GM21526 (cell line): ENCODE results near the gene PLA2G3.
"Not testable (repeated sequence)": the region's sequence is repeated elsewhere in the genome, so short reads cannot be mapped to it uniquely, and the experiment has no call there.

Source experiments
- ATAC-seq: cut with Tn5 transposase; IDR thresholded peaks from one replicate; pipeline ENCODE4 v1.9.1; 2021; ENCODE audit warnings: moderate library complexity; ENCODE audit not compliant: unreplicated experiment, low FRiP score

PLA2G3 gene, protein sequence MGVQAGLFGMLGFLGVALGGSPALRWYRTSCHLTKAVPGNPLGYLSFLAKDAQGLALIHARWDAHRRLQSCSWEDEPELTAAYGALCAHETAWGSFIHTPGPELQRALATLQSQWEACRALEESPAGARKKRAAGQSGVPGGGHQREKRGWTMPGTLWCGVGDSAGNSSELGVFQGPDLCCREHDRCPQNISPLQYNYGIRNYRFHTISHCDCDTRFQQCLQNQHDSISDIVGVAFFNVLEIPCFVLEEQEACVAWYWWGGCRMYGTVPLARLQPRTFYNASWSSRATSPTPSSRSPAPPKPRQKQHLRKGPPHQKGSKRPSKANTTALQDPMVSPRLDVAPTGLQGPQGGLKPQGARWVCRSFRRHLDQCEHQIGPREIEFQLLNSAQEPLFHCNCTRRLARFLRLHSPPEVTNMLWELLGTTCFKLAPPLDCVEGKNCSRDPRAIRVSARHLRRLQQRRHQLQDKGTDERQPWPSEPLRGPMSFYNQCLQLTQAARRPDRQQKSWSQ

DNA sequence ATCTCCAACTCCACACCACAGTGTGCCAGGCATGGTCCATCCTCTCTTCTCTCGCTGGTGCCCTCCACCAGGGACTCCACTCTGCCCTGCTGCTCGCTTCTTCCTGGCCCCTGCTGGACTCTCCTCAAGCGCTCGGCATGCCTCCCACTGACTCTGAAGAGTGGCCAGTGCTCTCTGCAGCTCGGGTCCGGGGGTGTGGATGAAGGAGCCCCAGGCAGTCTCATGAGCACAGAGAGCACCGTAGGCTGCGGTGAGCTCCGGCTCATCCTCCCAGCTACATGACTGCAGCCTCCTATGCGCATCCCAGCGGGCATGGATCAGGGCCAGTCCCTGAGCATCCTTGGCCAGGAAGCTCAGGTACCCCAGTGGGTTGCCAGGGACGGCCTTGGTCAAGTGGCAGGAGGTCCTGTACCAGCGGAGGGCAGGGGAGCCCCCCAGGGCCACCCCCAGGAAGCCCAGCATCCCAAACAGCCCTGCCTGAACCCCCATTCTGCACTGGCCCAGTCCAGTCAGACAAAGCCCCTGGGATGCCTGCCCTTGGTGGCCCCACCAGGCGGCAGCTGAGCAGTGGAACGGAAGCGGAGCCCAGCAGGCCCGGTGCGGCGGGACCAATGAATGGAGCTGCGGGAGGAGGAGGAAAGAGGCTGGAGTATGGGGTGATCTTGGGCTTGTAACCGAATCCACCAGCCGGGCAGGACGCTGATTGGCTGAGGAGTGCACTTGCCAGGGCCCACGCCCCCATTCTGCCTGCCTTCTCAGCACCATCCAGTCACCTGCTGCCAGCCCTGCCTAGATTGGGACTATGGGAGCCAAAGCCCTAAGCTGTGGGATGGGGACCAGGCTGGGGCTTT lies at the start of gene PLA2G3:
Gene PLA2G3 (minus strand): TSS at position 643 of the 851 bp plus-strand sequence. CDS start 154 bp downstream, at position 489.
- ATAC-seq: no peak

DNA sequence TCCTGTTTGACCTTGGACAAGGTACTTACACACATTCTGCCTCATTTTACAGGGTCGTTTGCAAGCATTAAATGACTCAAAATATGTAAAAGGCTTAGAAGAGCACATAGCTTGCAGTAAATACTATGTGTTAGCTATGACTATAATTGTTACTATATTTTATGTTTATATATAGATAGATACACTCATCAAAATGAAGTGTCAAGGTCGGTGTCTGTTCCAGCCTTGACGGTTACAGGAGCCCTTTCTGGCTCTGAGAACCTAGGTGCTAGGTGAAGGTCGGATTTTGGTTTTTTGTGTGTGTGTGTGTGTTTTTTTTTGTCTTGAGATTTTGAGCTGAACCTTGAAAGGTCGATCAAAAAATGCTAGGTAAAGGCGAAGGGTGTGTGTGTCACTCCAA lies 47.3 kb upstream of the PLA2G3 start:
- no peak for ATAC-seq

DNA sequence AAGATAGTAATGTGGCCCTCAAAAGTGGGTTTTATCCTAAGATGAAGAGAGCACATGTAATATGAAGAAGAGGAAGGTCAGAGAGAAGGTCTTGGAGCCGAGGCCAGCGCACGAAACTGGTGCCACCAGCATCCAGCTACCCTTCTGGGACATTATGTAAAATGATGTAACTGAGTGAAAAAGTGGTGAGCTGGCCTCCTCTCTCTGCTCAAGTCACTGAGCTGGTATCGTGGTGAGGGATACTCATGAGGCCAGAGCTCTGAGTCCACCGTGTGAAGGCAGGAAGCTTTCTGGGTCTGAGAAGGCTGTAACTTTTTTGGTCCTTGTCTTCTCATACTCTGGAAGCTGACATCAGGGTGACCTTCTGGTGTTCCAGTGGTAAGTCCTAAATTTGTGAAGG lies 44.7 kb upstream of the PLA2G3 start:
- ATAC-seq: no peak

DNA sequence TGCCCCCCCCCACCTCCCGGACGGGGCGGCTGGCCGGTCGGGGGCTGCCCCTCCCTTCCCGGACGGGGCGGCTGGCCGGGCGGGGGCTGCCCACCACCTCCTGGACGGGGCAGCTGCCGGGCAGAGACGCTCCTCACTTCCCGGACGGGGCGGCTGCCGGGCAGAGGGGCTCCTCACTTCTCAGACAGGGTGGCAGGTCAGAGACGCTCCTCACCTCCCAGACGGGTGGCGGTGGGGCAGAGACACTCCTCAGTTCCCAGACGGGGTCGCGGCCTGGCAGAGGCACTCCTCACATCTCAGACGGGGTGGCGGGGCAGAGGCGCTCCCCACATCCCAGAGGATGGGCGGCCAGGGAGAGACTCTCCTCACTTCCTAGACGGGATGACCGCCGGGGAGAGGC lies 43.7 kb upstream of the PLA2G3 start:
- no peak for ATAC-seq

DNA sequence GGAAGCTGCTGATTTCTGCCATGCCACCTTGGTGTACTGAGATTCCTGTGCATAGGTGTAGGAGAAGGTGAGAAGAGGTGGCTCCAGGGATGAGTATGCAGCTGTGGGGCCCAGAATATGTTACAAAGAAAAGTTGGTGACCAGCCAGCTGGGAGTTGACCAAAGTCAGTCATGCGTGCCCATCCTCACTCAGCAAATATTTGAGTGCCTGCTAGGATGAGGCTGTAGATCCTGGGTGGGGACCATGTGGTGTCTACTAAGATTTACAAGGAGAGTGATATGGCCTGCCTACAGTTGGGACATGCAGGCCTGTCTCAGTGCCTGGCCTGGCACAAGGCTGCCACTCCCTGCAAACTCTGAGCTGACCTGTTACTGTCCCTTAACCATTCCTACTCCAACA lies 39.0 kb upstream of the PLA2G3 start:
- no peak for ATAC-seq

DNA sequence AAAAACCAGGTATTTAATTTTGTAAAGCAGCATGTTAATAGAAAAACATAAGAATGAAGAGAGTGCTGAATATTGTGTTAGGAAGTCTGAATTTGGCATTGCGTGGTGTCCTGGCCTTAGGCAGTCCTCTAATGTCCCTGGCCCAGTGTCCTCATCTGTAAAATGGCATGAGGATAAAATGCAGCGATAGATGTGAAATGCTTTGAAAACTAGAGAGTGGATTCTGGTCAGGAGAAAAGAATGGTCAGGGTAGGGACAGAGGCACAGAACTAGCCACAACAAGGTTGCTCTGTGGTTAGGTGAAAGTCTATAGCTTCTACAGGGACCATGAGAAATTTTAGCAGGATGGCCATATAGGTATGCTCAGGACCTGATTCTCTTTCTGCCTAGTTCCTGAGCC lies 38.6 kb upstream of the PLA2G3 start:
- no peak for ATAC-seq

DNA sequence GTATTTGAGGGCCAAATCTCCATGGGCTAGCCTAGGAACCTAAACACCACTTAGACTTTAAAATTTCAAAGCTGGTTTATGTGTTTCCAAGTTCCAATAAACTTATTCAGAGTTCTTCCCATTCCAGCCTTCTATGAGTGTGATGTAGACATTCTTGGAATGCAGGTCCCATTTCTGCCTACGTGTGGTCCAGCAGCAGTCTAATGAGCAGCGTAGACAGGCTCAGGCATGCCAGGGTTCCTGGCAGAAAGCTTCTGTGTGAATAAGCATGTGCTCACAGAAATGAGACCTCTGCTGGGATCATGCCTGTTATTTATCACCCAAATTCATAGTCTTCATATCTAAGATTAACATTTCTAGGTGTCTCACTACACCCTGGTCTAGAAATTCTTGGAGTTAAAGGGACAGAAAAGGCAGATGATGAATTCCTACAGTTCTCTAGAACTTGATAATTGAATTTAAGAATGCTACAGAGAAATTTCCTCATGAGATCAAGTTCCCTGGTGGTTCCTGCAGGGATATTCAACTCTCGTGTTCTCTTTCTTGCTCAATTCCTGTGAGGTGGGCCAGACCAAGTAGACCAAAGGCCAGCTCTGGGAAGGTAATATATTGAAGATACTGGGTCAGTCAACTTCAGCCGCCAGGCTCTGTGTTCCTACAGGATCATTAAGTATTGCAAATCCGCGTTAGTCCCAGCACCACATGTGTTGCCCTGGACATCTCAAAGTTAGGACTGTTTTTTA lies 37.3 kb upstream of the PLA2G3 start:
- ATAC-seq: no peak

DNA sequence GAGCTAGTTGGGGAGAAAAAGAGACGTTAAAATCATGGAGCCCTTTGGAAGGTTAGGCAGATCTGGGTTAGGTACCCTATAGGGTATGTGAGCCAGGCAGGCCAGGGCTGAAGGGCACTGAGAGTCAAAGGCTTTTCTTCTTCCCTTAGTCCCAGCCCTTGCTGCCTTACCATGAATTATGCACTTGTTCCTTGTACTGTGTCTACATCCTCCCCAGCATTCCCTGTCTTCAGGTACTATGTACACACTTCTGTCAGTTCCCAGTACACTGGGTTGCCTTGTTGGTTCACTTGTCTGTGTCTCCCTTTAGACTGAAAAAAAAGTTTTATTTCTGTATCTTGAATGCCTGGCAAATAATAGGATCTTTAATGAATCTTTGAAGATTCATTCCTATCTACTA lies 36.6 kb upstream of the PLA2G3 start:
- ATAC-seq: no peak

DNA sequence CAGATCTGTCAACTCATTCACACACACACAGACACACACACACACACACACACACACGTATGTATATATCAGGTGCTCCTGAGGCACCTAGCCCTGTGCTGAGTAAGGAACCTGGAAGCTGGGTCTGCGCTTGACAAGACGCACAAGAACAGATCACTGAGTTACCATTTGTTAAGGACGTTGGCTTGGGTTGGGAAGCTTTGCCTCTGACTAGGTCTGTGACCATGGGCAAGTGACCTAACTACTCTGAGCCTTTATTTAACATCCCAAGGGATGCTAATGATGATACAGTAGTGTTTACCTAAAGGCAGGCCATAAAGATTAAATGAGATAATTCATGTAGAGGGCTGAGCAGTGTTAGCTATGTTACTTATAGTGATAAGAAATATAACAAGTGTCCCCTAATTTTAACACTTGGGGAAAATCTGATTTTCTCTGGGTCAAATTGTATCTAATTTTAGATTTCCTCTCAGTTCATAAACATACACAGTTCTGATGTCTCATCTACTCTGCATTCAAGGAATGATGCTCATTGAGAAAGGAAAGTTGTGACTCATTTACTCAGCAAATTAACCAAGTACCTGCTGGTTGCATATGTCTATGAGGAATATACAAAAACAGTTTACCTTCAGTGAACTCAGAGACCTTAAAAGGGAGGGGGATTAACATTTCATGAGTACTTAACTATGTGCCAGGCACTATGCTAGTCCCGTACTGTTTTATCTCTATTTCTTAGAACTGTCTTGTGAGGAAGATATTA lies 33.3 kb upstream of the PLA2G3 start:
- no peak for ATAC-seq

DNA sequence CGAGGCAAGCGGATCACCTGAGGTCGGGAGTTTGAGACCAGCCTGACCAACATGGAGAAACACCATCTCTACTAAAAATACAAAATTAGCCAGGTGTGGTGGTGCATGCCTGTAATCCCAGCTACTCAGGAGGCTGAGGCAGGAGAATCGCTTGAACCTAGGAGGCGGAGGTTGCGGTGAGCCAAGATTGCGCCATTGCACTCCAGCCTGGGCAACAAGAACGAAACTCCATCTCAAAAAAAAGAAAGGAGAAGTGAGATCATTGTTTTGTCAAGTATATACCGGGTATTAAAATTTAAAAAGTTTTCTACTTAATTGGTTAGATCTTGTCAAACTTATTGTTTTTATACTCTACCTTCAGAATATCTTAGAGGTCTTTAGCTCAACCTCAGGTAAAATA lies 31.4 kb upstream of the PLA2G3 start:
- ATAC-seq: not testable (repeated sequence)

DNA sequence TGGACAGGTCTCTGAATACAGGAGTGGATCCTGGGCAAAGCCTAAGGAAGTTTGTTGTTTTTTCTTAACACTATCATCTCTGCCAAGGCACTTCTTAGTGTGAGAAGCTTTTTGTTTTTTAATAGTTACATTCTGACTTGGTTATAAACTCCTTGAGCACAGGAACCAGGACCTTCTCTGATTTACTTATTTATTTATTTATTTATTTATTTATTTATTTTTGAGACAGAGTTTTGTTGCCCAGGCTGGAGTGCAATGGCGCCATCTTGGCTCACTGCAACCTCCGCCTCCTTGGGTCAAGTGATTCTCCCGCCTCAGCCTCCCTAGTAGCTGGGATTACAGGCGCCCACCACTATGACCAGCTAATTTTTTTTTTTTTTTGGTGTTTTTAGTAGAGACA lies 30.7 kb upstream of the PLA2G3 start:
- no peak for ATAC-seq

DNA sequence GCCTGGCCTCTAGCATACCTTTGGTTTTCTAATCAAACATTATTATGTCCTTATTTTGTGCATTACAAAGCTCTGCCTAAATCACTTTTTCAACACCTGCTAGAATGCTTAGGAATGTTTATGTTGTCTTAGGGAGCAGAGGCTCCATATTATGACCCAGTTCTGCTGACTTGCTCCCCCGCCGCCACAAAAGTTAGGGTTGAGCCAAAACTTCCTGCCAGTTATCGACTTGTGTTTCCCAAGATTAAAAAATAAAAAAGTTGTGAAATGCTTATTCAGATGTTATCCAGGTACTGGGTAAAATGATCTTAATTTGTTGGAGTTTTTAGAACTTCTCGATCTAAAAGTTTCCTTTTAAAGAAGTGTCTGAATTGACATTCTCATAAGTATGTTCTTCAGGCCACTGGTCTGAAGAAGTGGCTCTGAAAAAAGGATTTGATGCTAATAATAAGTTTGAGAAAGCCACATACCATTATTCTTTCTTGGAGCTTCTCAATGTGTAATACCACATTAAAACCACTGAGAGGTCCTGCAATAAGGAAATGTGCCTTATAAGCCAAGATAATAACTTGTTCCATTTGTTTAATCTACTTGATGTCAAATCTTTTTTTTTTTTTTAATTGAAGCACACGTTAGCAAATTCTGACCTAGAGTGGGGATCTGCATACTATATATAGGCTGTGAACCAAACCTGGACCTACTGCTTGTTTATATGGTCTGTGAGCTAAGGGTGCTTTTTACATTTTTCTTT lies 21.9 kb upstream of the PLA2G3 start:
- ATAC-seq: no peak

DNA sequence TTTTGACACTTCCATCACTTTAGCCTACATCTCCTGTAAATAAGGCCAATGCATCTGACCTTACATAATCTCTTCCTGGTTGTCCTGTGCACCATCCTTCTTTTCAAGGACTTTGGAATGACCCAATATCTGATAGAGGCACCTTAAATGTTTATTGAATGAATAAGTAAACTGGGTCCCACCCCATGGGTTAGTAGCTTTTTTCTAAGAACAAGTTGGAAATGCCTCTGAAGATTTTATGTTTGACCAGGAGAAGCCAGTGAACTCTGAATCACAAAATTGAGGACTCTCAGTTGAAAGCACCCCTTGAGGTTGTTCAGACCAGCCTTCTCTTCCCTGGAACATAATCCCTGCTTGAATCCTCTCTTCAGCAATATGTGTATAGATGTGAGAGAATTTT lies 21.1 kb upstream of the PLA2G3 start:
- ATAC-seq: no peak

DNA sequence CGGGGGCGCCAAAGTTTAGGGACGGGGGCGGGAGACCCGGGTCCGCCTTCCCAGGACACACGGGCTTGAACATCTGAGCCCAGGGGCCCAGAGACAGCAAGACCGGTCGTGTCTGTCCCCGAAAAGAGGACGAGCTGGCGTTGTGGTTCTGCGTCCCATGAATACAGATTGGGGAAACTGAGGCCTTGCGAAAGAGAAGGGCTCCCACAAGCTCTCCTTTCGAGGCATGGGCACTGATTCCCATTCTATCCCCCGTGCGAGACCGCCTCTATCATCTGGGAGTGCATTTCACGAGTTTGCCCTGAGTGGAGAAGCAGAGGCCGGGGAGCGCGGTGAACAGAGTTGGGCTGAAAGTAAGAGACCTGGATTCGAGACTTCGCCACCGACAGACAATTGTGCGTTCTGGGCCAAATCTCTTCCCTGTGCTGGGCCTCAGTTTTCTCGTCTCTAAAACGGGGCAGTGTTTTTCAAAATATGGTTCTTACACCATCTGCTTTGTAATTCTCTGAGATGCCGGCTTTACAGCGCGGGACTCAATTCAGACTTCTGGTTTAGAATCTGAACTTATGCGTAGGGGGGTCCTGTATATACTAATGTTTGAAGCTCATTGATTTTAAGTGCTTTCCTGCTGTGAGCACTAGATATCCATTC lies 20.1 kb upstream of the PLA2G3 start:
- no peak for ATAC-seq

DNA sequence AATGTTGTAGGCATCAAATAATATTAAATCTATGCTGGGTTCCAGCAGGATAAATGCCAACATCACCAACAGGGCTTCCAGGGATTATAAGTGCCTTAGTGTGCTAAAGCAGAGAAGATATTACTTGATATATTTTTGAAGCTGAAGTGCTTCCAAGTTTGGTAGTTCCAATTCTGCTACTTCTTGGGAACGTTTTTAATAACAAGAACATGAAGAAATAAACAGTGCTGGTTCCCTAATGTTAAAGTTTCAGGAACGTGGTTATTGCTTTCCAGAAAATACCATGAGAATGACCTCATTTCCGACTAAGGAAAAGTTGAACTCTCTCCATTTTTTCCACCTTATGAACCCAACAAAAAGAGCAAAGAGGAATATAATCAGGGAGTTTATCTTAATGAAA lies 15.1 kb upstream of the PLA2G3 start:
- no peak for ATAC-seq

DNA sequence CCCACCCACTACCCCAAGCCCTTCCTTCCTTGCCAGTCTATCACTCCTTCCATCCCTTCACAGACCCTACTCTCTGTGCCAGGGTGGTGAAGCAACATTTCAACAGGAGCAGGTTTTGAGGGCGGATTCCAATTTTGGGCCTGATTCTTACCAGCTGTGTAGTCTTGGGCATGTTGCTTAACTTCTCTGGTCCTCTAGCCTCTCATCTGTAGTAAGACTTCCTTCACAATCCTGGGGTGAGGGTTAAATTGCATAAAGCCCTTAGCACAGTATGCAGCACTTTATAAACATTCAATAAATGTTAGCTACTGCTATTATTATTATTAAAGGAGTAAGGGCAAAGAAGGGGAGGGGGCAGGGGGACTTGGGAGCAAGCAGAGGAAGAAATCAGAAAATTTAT lies 14.7 kb upstream of the PLA2G3 start:
- ATAC-seq: no peak

DNA sequence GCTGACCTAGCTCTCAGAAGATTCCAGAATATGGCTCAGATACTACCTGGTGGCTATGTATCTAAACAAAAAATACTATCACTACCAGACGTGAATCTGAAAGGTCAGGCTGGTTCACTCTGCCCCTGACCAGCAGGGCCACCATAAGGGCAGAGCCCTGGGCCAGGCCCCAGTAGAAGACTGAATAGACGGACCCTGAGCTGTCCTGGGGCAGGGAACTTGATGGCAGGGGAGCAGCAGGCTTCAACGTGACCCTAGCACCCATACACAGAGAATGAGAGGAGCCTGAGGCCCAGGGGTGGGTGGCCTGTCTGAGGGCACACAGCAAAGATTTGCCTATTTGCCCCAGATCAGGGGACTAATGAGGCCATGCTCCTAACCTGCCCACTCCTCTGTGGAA lies 13.0 kb upstream of the PLA2G3 start:
- ATAC-seq: no peak

DNA sequence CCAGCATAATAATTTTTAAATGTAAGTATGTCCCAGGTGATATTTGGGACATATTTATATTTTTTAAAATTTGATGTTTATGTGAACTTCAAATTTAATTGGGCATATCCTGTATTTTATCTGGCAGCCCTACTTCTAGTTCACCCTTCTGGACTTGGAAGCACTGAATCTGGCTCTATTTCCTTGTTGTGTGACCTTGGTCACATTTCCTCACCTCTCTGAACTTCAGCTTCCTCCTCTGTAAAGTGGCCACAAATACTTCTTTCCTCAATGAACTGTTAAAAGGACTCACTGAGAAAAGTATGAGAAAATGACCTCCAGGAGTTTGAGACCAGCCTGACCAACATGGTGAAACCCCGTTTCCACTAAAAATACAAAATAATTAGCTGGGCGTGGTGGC lies 11.6 kb upstream of the PLA2G3 start:
- no peak for ATAC-seq

DNA sequence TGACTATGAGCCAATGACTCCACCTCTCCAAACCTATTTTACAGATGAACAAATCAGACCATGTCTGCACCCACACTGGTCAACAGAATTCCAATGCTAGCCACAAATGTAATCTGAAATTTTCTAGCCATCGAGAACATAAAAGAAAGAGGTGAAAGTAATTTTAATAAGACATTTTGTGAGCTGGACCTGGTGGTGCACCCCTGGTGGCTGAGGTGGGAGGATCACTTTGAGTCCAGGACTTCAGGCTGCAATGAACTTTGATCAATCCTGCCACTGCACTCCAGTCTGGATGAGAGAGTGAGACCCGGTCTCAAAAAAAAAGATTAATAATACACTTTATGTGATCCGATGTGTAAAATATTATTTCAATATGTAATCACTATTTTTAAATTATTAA lies 10.3 kb upstream of the PLA2G3 start:
- no peak for ATAC-seq
